Measurements from ENCODE around the gene TMEM63A. TPM values are rescaled to one million over a fixed set of nuclear protein-coding genes. Genes with fewer than 3 reads are reported as not detected.
"Not testable (repeated sequence)": the region's sequence is repeated elsewhere in the genome, so short reads cannot be mapped to it uniquely, and the experiment has no call there.

The TMEM63A gene
- total RNA-seq, 3 donors from 2014 or later (not counting 1 experiment from before 2014, with no cell fraction given), result 101 to 166 (median 113) TPM

DNA sequence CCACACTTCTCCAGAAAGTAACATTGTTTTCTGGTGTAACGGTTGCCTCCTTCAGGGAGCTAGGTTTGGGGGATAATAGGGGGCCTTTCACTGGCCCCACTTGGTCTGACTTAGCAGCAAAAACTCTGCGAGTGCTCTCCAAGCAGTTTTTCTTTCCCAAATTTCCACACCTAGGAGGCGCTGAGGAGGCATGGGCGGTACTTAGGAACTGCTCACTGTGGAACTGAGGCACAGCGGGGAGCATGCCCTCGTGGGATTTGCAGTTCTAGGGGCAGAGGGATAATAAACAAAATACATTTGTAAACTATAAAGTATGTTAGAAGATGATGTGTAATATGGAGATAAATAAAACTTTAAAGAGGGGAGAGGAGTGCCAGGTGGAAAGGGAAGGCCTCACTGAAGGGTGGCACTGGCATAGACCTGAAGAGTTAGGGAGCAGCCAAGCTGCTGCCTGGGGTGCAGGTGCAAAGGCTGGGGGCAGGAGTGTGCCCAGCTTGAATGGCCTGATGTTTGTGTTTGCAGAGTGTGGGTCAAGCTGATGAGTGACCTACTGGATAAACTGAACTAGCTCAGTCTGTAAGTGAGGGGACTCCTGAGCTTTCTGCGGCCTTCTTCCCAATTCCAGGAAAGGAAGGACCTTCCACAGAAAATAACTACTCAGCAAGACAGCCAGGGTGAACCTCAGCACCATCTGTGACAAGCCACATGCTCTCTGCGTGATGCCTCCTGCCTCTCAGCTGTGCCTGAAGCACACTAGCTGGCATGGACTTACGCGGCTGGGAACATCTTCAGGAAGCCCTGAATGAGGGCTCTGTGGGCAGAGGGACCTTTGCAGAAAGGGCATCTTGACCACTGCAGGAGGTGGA is 70.3 kb downstream of the TMEM63A start:
- Mint-ChIP-seq H3K4me3 (peak overlapping the region; percentile 4), H3K4me1 (peaks cover 13 to 23% of the 10 kb centered on the region in 2 donors), H3K27me3 (ENCODE audit: low read depth in 2 of 2) (peaks cover 11 to 13% of the 10 kb centered on the region in 2 donors), H3K27ac (no peak overlapping the region), H3K36me3 (no peaks in the 10 kb centered on the region), H3K9me3 (no peaks in the 10 kb centered on the region)
- Histone ChIP-seq H3K4me1 (ENCODE audit: control insufficient read depth, insufficient read depth, low read length) (peaks cover 17% of the 10 kb centered on the region), H3K27me3 (ENCODE audit: control insufficient read depth, insufficient read depth, low read length) (no peaks in the 10 kb centered on the region), H3K4me3 (ENCODE audit: low read length) (no peak overlapping the region), H3K36me3 (ENCODE audit: control insufficient read depth, insufficient read depth, low read length) (no peaks in the 10 kb centered on the region), H3K9me3 (ENCODE audit: control insufficient read depth, insufficient read depth, low read length) (no peaks in the 10 kb centered on the region), H3K27ac (ENCODE audit: low read length) (no peak overlapping the region)
- DNase-seq, result no peak
- TF ChIP-seq, protein P1, sequence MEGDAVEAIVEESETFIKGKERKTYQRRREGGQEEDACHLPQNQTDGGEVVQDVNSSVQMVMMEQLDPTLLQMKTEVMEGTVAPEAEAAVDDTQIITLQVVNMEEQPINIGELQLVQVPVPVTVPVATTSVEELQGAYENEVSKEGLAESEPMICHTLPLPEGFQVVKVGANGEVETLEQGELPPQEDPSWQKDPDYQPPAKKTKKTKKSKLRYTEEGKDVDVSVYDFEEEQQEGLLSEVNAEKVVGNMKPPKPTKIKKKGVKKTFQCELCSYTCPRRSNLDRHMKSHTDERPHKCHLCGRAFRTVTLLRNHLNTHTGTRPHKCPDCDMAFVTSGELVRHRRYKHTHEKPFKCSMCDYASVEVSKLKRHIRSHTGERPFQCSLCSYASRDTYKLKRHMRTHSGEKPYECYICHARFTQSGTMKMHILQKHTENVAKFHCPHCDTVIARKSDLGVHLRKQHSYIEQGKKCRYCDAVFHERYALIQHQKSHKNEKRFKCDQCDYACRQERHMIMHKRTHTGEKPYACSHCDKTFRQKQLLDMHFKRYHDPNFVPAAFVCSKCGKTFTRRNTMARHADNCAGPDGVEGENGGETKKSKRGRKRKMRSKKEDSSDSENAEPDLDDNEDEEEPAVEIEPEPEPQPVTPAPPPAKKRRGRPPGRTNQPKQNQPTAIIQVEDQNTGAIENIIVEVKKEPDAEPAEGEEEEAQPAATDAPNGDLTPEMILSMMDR (IDR thresholded peaks at IDR 0.05), result no peak
- 95% methylated on average over 9 of the region's 10 CpGs for WGBS (ENCODE audit: insufficient coverage)
- intact Hi-C loops (cut with micrococcal nuclease), result no loop called here
- no peak for ATAC-seq

DNA sequence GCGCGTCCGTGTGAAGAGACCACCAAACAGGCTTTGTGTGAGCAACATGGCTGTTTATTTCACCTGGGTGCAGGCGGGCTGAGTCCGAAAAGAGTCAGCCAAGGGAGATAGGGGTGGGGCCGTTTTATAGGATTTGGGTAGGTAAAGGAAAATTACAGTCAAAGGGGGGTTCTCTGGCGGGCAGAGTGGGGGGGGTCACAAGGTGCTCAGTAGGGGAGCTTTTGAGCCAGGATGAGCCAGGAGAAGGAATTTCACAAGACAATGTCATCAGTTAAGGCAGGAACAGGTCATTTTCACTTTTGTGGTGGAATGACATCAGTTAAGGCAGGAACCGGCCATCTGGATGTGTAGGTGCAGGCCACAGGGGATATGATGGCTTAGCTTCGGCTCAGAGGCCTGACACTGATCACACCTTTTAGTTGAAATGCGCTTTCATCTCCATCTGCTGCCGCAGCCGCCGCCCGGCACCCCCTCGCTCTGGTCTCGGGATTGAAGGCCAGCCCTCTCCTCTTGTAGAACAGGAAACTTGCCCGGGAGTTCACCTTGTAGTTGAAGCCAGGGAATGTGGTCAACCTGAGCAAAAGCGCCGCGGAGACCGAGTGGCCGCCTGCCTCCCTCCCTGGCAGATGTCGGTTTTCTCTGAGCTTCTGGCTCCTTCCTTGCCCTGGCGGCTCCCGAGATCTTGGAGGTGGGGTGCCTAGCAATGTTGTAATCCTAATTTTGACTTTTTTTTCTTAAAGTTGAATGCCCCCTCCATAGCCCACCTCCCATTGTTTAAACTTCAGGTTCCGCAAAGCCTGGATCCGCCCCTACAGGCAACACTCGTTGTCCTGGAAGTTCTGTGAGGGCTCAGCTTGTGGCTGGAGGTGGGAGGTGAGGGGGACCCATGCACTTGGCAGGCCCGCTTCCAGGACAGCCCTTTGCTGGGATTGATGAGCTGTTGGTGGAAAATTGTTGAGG is 71.3 kb downstream of the TMEM63A start:
- H3K9me3 Mint-ChIP-seq; H3K27me3 ChIP-seq (ENCODE audit: control insufficient read depth, insufficient read depth, low read length); intact Hi-C loops (cut with micrococcal nuclease); DNase-seq; ATAC-seq; H3K9me3 ChIP-seq (ENCODE audit: control insufficient read depth, insufficient read depth, low read length); H3K36me3 Mint-ChIP-seq; H3K27ac ChIP-seq (ENCODE audit: low read length); H3K36me3 ChIP-seq (ENCODE audit: control insufficient read depth, insufficient read depth, low read length): not testable (repeated sequence)
- Mint-ChIP-seq H3K27me3 (ENCODE audit: low read depth in 2 of 2) (peaks cover 11 to 13% of the 10 kb centered on the region in 2 donors), H3K4me3 (peak overlapping the region; percentile 86), H3K4me1 (peaks cover 13 to 23% of the 10 kb centered on the region in 2 donors), H3K27ac (peak overlapping the region in 1 of 2 donors; percentile 70)
- peaks cover 17% of the 10 kb centered on the region for H3K4me1 ChIP-seq (ENCODE audit: control insufficient read depth, insufficient read depth, low read length)
- 31% methylated on average over 27 of the region's 29 CpGs for WGBS (ENCODE audit: insufficient coverage)
- peak overlapping the region; percentile 43 for H3K4me3 ChIP-seq (ENCODE audit: low read length)

- intact Hi-C loops (cut with micrococcal nuclease), result no loop called here
These were observed 72.2 kb downstream of the TMEM63A start, which contains the start of gene EPHX1 for GRCh38 chr1:225809842-225810578. Gene EPHX1, plus strand, starts transcription at chr1:225810124. Its CDS starts 18,606 bp downstream, at chr1:225828730.

More at GRCh38 chr1:225809842-225810578, 72.2 kb downstream of the TMEM63A start, which contains the start of gene EPHX1:
- Histone ChIP-seq H3K27ac (ENCODE audit: low read length) (no peak within 1 kb of the TSS), H3K9me3 (ENCODE audit: control insufficient read depth, insufficient read depth, low read length) (no peaks in the 10 kb centered on the region), H3K4me3 (ENCODE audit: low read length) (peak within 1 kb of the TSS; percentile 43), H3K27me3 (ENCODE audit: control insufficient read depth, insufficient read depth, low read length) (no peaks in the 10 kb centered on the region), H3K36me3 (ENCODE audit: control insufficient read depth, insufficient read depth, low read length) (no peaks in the 10 kb centered on the region), H3K4me1 (ENCODE audit: control insufficient read depth, insufficient read depth, low read length) (peaks cover 17% of the 10 kb centered on the region)
- Mint-ChIP-seq H3K9me3 (no peaks in the 10 kb centered on the region), H3K36me3 (no peaks in the 10 kb centered on the region), H3K4me3 (peak within 1 kb of the TSS; percentile 91), H3K27me3 (ENCODE audit: low read depth in 2 of 2) (peaks cover 11 to 13% of the 10 kb centered on the region in 2 donors), H3K4me1 (peaks cover 13 to 23% of the 10 kb centered on the region in 2 donors), H3K27ac (peak within 1 kb of the TSS in 1 of 2 donors; percentile 70)
- under 1% methylated on average over 80 of the region's 80 CpGs for WGBS (ENCODE audit: insufficient coverage)
- ATAC-seq (peak; percentile 80 to 85 (median 84)), DNase-seq (peak; percentile 38 to 70)
- TF ChIP-seq, protein P1 (IDR thresholded peaks at IDR 0.05), result no peak

Measured in natural killer cell (primary cell).